ENCODE data around the gene SLC26A9. TPM values are rescaled to one million over a fixed set of nuclear protein-coding genes. Genes with fewer than 3 reads are reported as not detected.

SLC26A9 gene
- total and polyA plus RNA-seq, 2 of the 4 experiments (the other 2 are of a cell fraction), result not detected

GRCh38 chr1:205990226-205990625, 47.0 kb upstream of the SLC26A9 start:
- Histone ChIP-seq H4K20me1 (ENCODE audit: insufficient read depth, low read length) (no peaks in the 10 kb centered on the region), H2BK15ac (ENCODE audit: low read depth, low read length) (no peak overlapping the region), H3K9ac (ENCODE audit: low read depth, low read length) (no peak overlapping the region), H2BK5ac (ENCODE audit: low read depth, low read length, poor library complexity, severe bottlenecking) (no peak overlapping the region), H4K8ac (ENCODE audit: low read depth in 2 of 2, low read length in 2 of 2) (no peak overlapping the region), H3K18ac (ENCODE audit: low read depth, low read length) (no peak overlapping the region), H2BK120ac (ENCODE audit: low read depth, low read length) (no peak overlapping the region), H3K36me3 (ENCODE audit: control insufficient read depth, insufficient read depth, low read length) (peaks cover 4% of the 10 kb centered on the region; the same call in 1 of the 2 replicates), H3K9me3 (ENCODE audit: control insufficient read depth, insufficient read depth, low read length) (no peaks in the 10 kb centered on the region), H3K27me3 (ENCODE audit: control insufficient read depth, insufficient read depth, low read length) (no peaks in the 10 kb centered on the region), H4K91ac (ENCODE audit: insufficient read depth, low read depth, low read length) (no peak overlapping the region), H3K4me3 (ENCODE audit: insufficient read depth, low read depth, low read length) (no peak overlapping the region), H3K14ac (replicated peaks; ENCODE audit: low read depth, low read length) (no peak overlapping the region), H4K5ac (ENCODE audit: low read depth, low read length) (no peak overlapping the region), H2AFZ (replicated peaks; ENCODE audit: low read length, poor library complexity) (no peak overlapping the region), H2AK5ac (ENCODE audit: low read depth, low read length) (no peak overlapping the region), H2BK20ac (ENCODE audit: low read depth, low read length) (no peak overlapping the region), H3K79me1 (ENCODE audit: low read depth in 1 of 2, low read length in 2 of 2) (no peaks in the 10 kb centered on the region), H3K56ac (ENCODE audit: extremely low read depth, insufficient read depth, low read length) (no peak overlapping the region), H2AK9ac (replicated peaks; ENCODE audit: low read depth, low read length, poor library complexity) (no peak overlapping the region), H3K4me1 (ENCODE audit: control insufficient read depth, insufficient read depth, low read length) (no peaks in the 10 kb centered on the region), H3K23ac (ENCODE audit: low read depth, low read length) (no peak overlapping the region), H3K4me2 (ENCODE audit: low read depth, low read length) (no peak overlapping the region), H3K9me1 (ENCODE audit: insufficient read depth, low read length) (no peaks in the 10 kb centered on the region), H3K27ac (ENCODE audit: insufficient read depth, low read length) (no peak overlapping the region), H3K4ac (ENCODE audit: low read depth, low read length) (no peak overlapping the region)
- intact Hi-C loops (cut with micrococcal nuclease), result no loop called here
- ATAC-seq (ENCODE audit: low read depth), result no peak
- WGBS, 2 experiments (ENCODE audit: extremely low coverage in 2 of 2, insufficient read length in 1 of 2), result 80% methylated on average over 1 of the region's 2 CpGs; no CpG with 5 or more reads in 1 of the 2 experiments
- CTCF ChIA-PET, result no interaction called here
- in situ Hi-C loops (cut with MboI; ENCODE audit: low sequenced_read_pairs), result no loop called here
- TF ChIP-seq RFX5 (IDR thresholded peaks at IDR 0.05; ENCODE audit: low read depth, low read length) (no peak), ELK1 (IDR thresholded peaks at IDR 0.05; ENCODE audit: borderline replicate concordance, low read depth, low read length) (no peak), MAZ (IDR thresholded peaks at IDR 0.05; ENCODE audit: borderline replicate concordance, low read depth, low read length) (no peak), CEBPB (IDR thresholded peaks at IDR 0.05; ENCODE audit: low read depth, low read length) (no peak), BHLHE40 (IDR thresholded peaks at IDR 0.05; ENCODE audit: low read depth, low read length) (no peak), NFE2L2 (IDR thresholded peaks at IDR 0.05; ENCODE audit: low read depth, low read length) (no peak), POLR2A (IDR thresholded peaks at IDR 0.05; ENCODE audit: low read depth, low read length) (no peak), MAFK (IDR thresholded peaks at IDR 0.05; ENCODE audit: low read depth, low read length) (no peak), RAD21 (IDR thresholded peaks at IDR 0.05; ENCODE audit: low read length) (no peak), CHD1 (IDR thresholded peaks at IDR 0.05; ENCODE audit: low read depth, low read length) (no peak), SMC3 (IDR thresholded peaks at IDR 0.05; ENCODE audit: low read depth, low read length) (no peak), FOS (IDR thresholded peaks at IDR 0.05; ENCODE audit: low read depth, low read length) (no peak), MXI1 (IDR thresholded peaks at IDR 0.05; ENCODE audit: borderline replicate concordance, low read depth, low read length) (no peak), RCOR1 (IDR thresholded peaks at IDR 0.05; ENCODE audit: insufficient replicate concordance, low read length) (no peak)
- TF ChIP-seq, protein P1, sequence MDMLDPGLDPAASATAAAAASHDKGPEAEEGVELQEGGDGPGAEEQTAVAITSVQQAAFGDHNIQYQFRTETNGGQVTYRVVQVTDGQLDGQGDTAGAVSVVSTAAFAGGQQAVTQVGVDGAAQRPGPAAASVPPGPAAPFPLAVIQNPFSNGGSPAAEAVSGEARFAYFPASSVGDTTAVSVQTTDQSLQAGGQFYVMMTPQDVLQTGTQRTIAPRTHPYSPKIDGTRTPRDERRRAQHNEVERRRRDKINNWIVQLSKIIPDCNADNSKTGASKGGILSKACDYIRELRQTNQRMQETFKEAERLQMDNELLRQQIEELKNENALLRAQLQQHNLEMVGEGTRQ (IDR thresholded peaks at IDR 0.05; ENCODE audit: low read depth, low read length), result no peak
- TF ChIP-seq, protein P2, sequence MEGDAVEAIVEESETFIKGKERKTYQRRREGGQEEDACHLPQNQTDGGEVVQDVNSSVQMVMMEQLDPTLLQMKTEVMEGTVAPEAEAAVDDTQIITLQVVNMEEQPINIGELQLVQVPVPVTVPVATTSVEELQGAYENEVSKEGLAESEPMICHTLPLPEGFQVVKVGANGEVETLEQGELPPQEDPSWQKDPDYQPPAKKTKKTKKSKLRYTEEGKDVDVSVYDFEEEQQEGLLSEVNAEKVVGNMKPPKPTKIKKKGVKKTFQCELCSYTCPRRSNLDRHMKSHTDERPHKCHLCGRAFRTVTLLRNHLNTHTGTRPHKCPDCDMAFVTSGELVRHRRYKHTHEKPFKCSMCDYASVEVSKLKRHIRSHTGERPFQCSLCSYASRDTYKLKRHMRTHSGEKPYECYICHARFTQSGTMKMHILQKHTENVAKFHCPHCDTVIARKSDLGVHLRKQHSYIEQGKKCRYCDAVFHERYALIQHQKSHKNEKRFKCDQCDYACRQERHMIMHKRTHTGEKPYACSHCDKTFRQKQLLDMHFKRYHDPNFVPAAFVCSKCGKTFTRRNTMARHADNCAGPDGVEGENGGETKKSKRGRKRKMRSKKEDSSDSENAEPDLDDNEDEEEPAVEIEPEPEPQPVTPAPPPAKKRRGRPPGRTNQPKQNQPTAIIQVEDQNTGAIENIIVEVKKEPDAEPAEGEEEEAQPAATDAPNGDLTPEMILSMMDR (conservative IDR thresholded peaks at IDR 0.05; ENCODE audit: low read depth, low read length), result no peak
- BruUV-seq (replicated peaks), result no TSS peak
- no peak for DNase-seq
- POLR2A ChIA-PET (ENCODE audit: unreplicated experiment), result no interaction called here
- dilution Hi-C loops (cut with HindIII; ENCODE audit: low sequenced_read_pairs, unreplicated experiment), result no loop called here
